H9 (cell line): ENCODE measurements around the gene C3orf49. TPM values are rescaled to one million over a fixed set of nuclear protein-coding genes. Genes with fewer than 3 reads are reported as not detected.
A peak's percentile ranks its signal among the peaks of the same experiment; 100 is the strongest.

ENCODE experiments used
- DNase-seq: peaks from one replicate; pipeline ENCODE4 v3.0.0-alpha.2; 2017
- H2AFZ ChIP-seq: one replicate; pipeline ENCODE4 v1.6.1; 2013; ENCODE audit warnings: mild to moderate bottlenecking, low read length, control low read depth, moderate library complexity
- H2AK5ac ChIP-seq: 2 replicates; pipeline ENCODE4 v1.6.1; 2013; ENCODE audit warnings: low read length, control low read depth, mixed read lengths; ENCODE audit not compliant: insufficient read length
- H2BK120ac ChIP-seq: one replicate; pipeline ENCODE4 v1.6.1; 2013; ENCODE audit warnings: low read depth, mild to moderate bottlenecking, low read length, control low read depth, inconsistent platforms; ENCODE audit not compliant: poor library complexity, severe bottlenecking
- H2BK12ac ChIP-seq: 2 replicates; pipeline ENCODE4 v1.6.1; 2013; ENCODE audit warnings: low read length, control low read depth, mixed read lengths, low read depth; ENCODE audit not compliant: insufficient read length
- H2BK15ac ChIP-seq: 2 replicates; pipeline ENCODE4 v1.6.1; 2013; ENCODE audit warnings: low read depth, low read length, control low read depth
- H2BK20ac ChIP-seq: one replicate; pipeline ENCODE4 v1.6.1; 2013; ENCODE audit warnings: low read depth, mild to moderate bottlenecking, low read length, control low read depth, inconsistent platforms; ENCODE audit not compliant: poor library complexity, severe bottlenecking
- H2BK5ac ChIP-seq: 2 replicates; pipeline ENCODE4 v1.6.1; 2013; ENCODE audit warnings: low read length, control low read depth, mixed read lengths; ENCODE audit not compliant: insufficient read length
- H3K14ac ChIP-seq: 2 replicates; pipeline ENCODE4 v1.6.1; 2013; ENCODE audit warnings: low read length, control low read depth; ENCODE audit not compliant: insufficient read depth
- H3K18ac ChIP-seq: 2 replicates; pipeline ENCODE4 v1.6.1; 2013; ENCODE audit warnings: low read depth, mild to moderate bottlenecking, mixed read lengths, low read length, control low read depth; ENCODE audit not compliant: insufficient read length
- H3K23ac ChIP-seq: 2 replicates; pipeline ENCODE4 v1.6.1; 2013; ENCODE audit warnings: low read length, control low read depth, mixed read lengths, low read depth; ENCODE audit not compliant: insufficient read length
- H3K23me2 ChIP-seq: 2 replicates; pipeline ENCODE4 v1.6.1; 2013; ENCODE audit warnings: low read depth, mild to moderate bottlenecking, mixed read lengths, low read length, control low read depth; ENCODE audit not compliant: insufficient read length, poor library complexity, severe bottlenecking
- H3K27ac ChIP-seq: 2 replicates; pipeline ENCODE4 v1.5.1; 2013; ENCODE audit warnings: low read length, control low read depth, mixed read lengths, low read depth; ENCODE audit not compliant: insufficient read length
- H3K27me3 ChIP-seq: 2 replicates; pipeline ENCODE4 v1.6.1; 2013; ENCODE audit warnings: low read length, control low read depth, inconsistent platforms; ENCODE audit not compliant: insufficient read depth
- H3K4ac ChIP-seq: 2 replicates; pipeline ENCODE4 v1.6.1; 2013; ENCODE audit warnings: low read depth, mild to moderate bottlenecking, control low read depth, inconsistent platforms, low read length, moderate library complexity
- H3K4me1 ChIP-seq: 2 replicates; pipeline ENCODE4 v1.6.1; 2013; ENCODE audit warnings: low read length, control low read depth, inconsistent platforms; ENCODE audit not compliant: insufficient read depth
- H3K4me2 ChIP-seq: 2 replicates; pipeline ENCODE4 v1.6.1; 2013; ENCODE audit warnings: low read length, control low read depth, mixed read lengths; ENCODE audit not compliant: insufficient read length, insufficient read depth
- H3K56ac ChIP-seq: 2 replicates; pipeline ENCODE4 v1.6.1; 2013; ENCODE audit warnings: low read depth, mild to moderate bottlenecking, mixed read lengths, low read length, control low read depth; ENCODE audit not compliant: insufficient read length
- H3K79me1 ChIP-seq: 2 replicates; pipeline ENCODE4 v1.6.1; 2013; ENCODE audit warnings: low read depth, mild to moderate bottlenecking, moderate library complexity, low read length, control low read depth, inconsistent platforms; ENCODE audit not compliant: insufficient read depth, poor library complexity, severe bottlenecking
- H3K79me2 ChIP-seq: 2 replicates; pipeline ENCODE4 v1.6.1; 2013; ENCODE audit warnings: low read length, control low read depth, inconsistent platforms; ENCODE audit not compliant: insufficient read depth
- H3K9ac ChIP-seq: 2 replicates; pipeline ENCODE4 v1.6.1; 2013; ENCODE audit warnings: low read length, control low read depth, mixed read lengths; ENCODE audit not compliant: insufficient read length; ENCODE audit errors: extremely low read depth
- H3K9me3 ChIP-seq: one replicate; pipeline ENCODE4 v1.6.1; 2013; ENCODE audit warnings: low read depth, low read length, inconsistent platforms; ENCODE audit not compliant: control insufficient read depth
- H3T11ph ChIP-seq: one replicate; pipeline ENCODE4 v1.6.1; 2013; ENCODE audit warnings: mild to moderate bottlenecking, low read length, control low read depth, inconsistent platforms
- H4K20me1 ChIP-seq: one replicate; pipeline ENCODE4 v1.6.1; 2013; ENCODE audit not compliant: control insufficient read depth, insufficient read length, insufficient read depth
- H4K5ac ChIP-seq: 2 replicates; pipeline ENCODE4 v1.6.1; 2013; ENCODE audit warnings: low read depth, mild to moderate bottlenecking, mixed read lengths, low read length, control low read depth; ENCODE audit not compliant: insufficient read length
- H4K8ac ChIP-seq: replicated peaks from 2 replicates; pipeline ENCODE4 v1.6.1; 2013; ENCODE audit warnings: low read length, control low read depth, mixed read lengths, low read depth; ENCODE audit not compliant: insufficient read length
- H4K91ac ChIP-seq: 2 replicates; pipeline ENCODE4 v1.6.1; 2013; ENCODE audit warnings: low read depth, mild to moderate bottlenecking, moderate library complexity, mixed read lengths, low read length, control low read depth; ENCODE audit not compliant: insufficient read length
- H3K27ac Mint-ChIP-seq, 3 experiments: 2 replicates in 2 of 3; 3 replicates in 1 of 3; pipeline ENCODE4 v1.8.0; 2020 to 2021; ENCODE audit warnings: mixed read lengths in 3 of 3, mild to moderate bottlenecking in 1 of 3, moderate library complexity in 1 of 3
- H3K27me3 Mint-ChIP-seq: 2 replicates; pipeline ENCODE4 v1.8.0; 2021; ENCODE audit warnings: low read depth, mild to moderate bottlenecking, moderate library complexity, mixed read lengths
- H3K36me3 Mint-ChIP-seq, 3 experiments: 2 replicates in 2 of 3; 3 replicates in 1 of 3; pipeline ENCODE4 v1.8.0; 2020 to 2021; ENCODE audit warnings: low read depth in 3 of 3, mixed read lengths in 3 of 3; ENCODE audit not compliant: insufficient read depth in 1 of 3
- H3K4me1 Mint-ChIP-seq, 2 experiments: 2 replicates each; pipeline ENCODE4 v1.8.0; 2020; ENCODE audit warnings: mixed read lengths in 2 of 2
- H3K4me3 Mint-ChIP-seq, 2 experiments: 2 replicates in 1 of 2; 3 replicates in 1 of 2; pipeline ENCODE4 v1.8.0; 2020 to 2021; ENCODE audit warnings: mild to moderate bottlenecking in 2 of 2, mixed read lengths in 2 of 2, moderate library complexity in 1 of 2
- H3K9me3 Mint-ChIP-seq, 2 experiments: 2 replicates in 1 of 2; 3 replicates in 1 of 2; pipeline ENCODE4 v1.8.0; 2020; ENCODE audit warnings: mild to moderate bottlenecking in 2 of 2, mixed read lengths in 2 of 2, moderate library complexity in 1 of 2
- CTCF ChIP-seq: fragments of 200-600 bp; sonication (generic); conservative IDR thresholded peaks from 3 replicates; pipeline ENCODE4 v1.8.0; 2021; ENCODE audit warnings: antibody characterized with exemption, mild to moderate bottlenecking
- WGBS: extraction: QIAGEN DNeasy Blood & Tissue Kit; methylation state at CpG from one replicate; pipeline ENCODE4 v1.1.7; 2013; ENCODE audit warnings: missing lambda C conversion rate, low lambda C conversion rate, mixed read lengths; ENCODE audit not compliant: insufficient read length; ENCODE audit errors: extremely low coverage; 5-methylcytosine and 5-hydroxymethylcytosine counted together
- total RNA-seq: library from RNA; stranded (reverse); gene quantifications from 2 replicates; pipeline ENCODE4 v1.2.1, GENCODE V29; 2021

Gene C3orf49
- total RNA-seq, 1 experiment from 2014 or later, result not detected

- Histone ChIP-seq H4K91ac (no peak overlapping the region), H3K27me3 (no peaks in the 10 kb centered on the region), H3K14ac (no peak overlapping the region), H3K79me1 (no peaks in the 10 kb centered on the region), H3K56ac (no peak overlapping the region), H3K27ac (no peak overlapping the region), H3K4ac (no peak overlapping the region), H3K23ac (no peak overlapping the region), H4K8ac (no peak overlapping the region), H3K9ac (no peak overlapping the region), H3T11ph (no peak overlapping the region), H2BK15ac (no peak overlapping the region), H2BK12ac (no peak overlapping the region), H3K4me2 (no peak overlapping the region), H2AFZ (no peak overlapping the region), H2AK5ac (no peak overlapping the region), H4K20me1 (no peaks in the 10 kb centered on the region), H2BK20ac (no peak overlapping the region), H4K5ac (no peak overlapping the region), H3K18ac (no peak overlapping the region), H3K4me1 (peaks cover 4% of the 10 kb centered on the region; the same call in 1 of the 2 replicates), H3K9me3 (no peaks in the 10 kb centered on the region), H2BK5ac (no peak overlapping the region), H3K79me2 (no peaks in the 10 kb centered on the region), H2BK120ac (no peak overlapping the region), H3K23me2 (no peaks in the 10 kb centered on the region)
- WGBS, result no CpG with 5 or more reads among the region's 4 CpGs
- no peaks in the 10 kb centered on the region for H3K27me3 Mint-ChIP-seq
- no peak for DNase-seq
- H3K4me3 Mint-ChIP-seq, result no peak overlapping the region
- peaks cover 0 to 3% of the 10 kb centered on the region in 2 experiments; a peak in 2 of 5 replicates for H3K9me3 Mint-ChIP-seq
- H3K36me3 Mint-ChIP-seq, result peaks cover 0 to 8% (median 0%) of the 10 kb centered on the region in 3 experiments; a peak in 3 of 7 replicates
- TF ChIP-seq CTCF, result no peak
- H3K27ac Mint-ChIP-seq, result peak overlapping the region in 1 of 3 experiments; percentile 24; a peak in 2 of 7 replicates
- peaks cover 28 to 42% of the 10 kb centered on the region in 2 experiments for H3K4me1 Mint-ChIP-seq
Measured at GRCh38 chr3:63845215-63845614, 26.1 kb downstream of the C3orf49 start.
